ENCODE data around the gene TNFRSF4.

GRCh38 chr1:1230656-1231399 lies 16.9 kb upstream of the TNFRSF4 start:
- TF ChIP-seq EP300 (IDR thresholded peaks at IDR 0.05): no peak
- TF ChIP-seq CTCF (IDR thresholded peaks at IDR 0.05): no peak; the same call in 2 of the 3 replicates
- no peak for TF ChIP-seq HDAC2 (IDR thresholded peaks at IDR 0.05)
- TF ChIP-seq JUN (IDR thresholded peaks at IDR 0.05): no peak
- no peak for TF ChIP-seq MAX (IDR thresholded peaks at IDR 0.05)
- TF ChIP-seq CEBPB (IDR thresholded peaks at IDR 0.05): no peak
- TF ChIP-seq RFX5 (IDR thresholded peaks at IDR 0.05): no peak

All from A549 (cell line).